Thyroid gland (tissue), 4 donors: ENCODE data around the gene PADI1. TPM values are rescaled to one million over a fixed set of nuclear protein-coding genes. Genes with fewer than 3 reads are reported as not detected.
A peak's percentile ranks its signal among the peaks of the same experiment; 100 is the strongest.

Source experiments
- DNase-seq, 2 donors: peaks; one replicate each; pipeline ENCODE4 v3.0.0-alpha.2; 2019
- H3K27ac ChIP-seq, 3 donors: fragments of 200-600 bp; sonication (generic); 1 replicate in 2 of 3; 2 replicates in 1 of 3; pipeline ENCODE4 v1.5.1; 2016 to 2019; ENCODE audit warnings: mild to moderate bottlenecking in 1 of 3, moderate library complexity in 1 of 3
- H3K27me3 ChIP-seq: fragments of 200-600 bp; sonication (generic); one replicate; pipeline ENCODE4 v1.5.1; 2019
- H3K36me3 ChIP-seq, 2 donors: fragments of 200-600 bp; sonication (generic); one replicate each; pipeline ENCODE4 v1.5.1; 2016 to 2019
- H3K4me1 ChIP-seq, 2 donors: fragments of 200-600 bp; sonication (generic); one replicate each; pipeline ENCODE4 v1.5.1; 2017 to 2019
- H3K4me3 ChIP-seq, 3 donors: fragments of 200-600 bp; sonication (generic); replicated peaks in 1 of 3; 1 replicate in 2 of 3; 2 replicates in 1 of 3; pipeline ENCODE4 v1.5.1; 2016; ENCODE audit warnings: mild to moderate bottlenecking in 1 of 3
- H3K9me3 ChIP-seq: fragments of 200-600 bp; sonication (generic); one replicate; pipeline ENCODE4 v1.5.1; 2017
- CTCF ChIP-seq, 6 experiments: fragments of 200-600 bp in 3 of 6; fragments of 450-650 bp in 3 of 6; sonication (generic) in 3 of 6; IDR thresholded peaks; one replicate each; pipeline ENCODE4 v1.5.1; 2016 to 2019; ENCODE audit warnings: antibody characterized with exemption in 6 of 6, mild to moderate bottlenecking in 2 of 6, inconsistent platforms in 1 of 6, moderate library complexity in 1 of 6
- POLR2A ChIP-seq, 2 donors: fragments of 450-650 bp; IDR thresholded peaks; one replicate each; pipeline ENCODE4 v1.6.1; 2017; ENCODE audit warnings: antibody characterized with exemption in 2 of 2, mild to moderate bottlenecking in 2 of 2, moderate library complexity in 1 of 2
- WGBS, 2 donors: methylation state at CpG; one replicate each; pipeline ENCODE4 v1.1.5; 2017; 5-methylcytosine and 5-hydroxymethylcytosine counted together
- intact Hi-C: fragments of 100-400 bp; cut with DNase I; formaldehyde crosslinking; loops from one replicate; pipeline ENCODE4 v1.15.1; 2023
- total RNA-seq, 4 donors: library from RNA; depleted of rRNA; stranded (reverse); fragments of >200 nt; gene quantifications; one replicate each; pipeline ENCODE4 v1.2.3, GENCODE V29; 2016

PADI1 gene
- total RNA-seq, 4 donors from 2014 or later, result not detected

- WGBS, 2 donors, result 75 to 83% methylated on average over 5 to 6 of the region's 6 CpGs
- Histone ChIP-seq H3K27me3 (no peaks in the 10 kb centered on the region), H3K9me3 (no peaks in the 10 kb centered on the region), H3K4me1 (no peaks in the 10 kb centered on the region), H3K4me3 (no peak overlapping the region), H3K27ac (no peak overlapping the region), H3K36me3 (no peaks in the 10 kb centered on the region)
- no peak for DNase-seq
- intact Hi-C loops, result no loop called here
- no peak for TF ChIP-seq POLR2A (IDR thresholded peaks at IDR 0.05)
These were observed 67.1 kb downstream of the PADI1 start for GRCh38 chr1:17272066-17272465.

GRCh38 chr1:17272646-17273045, 67.7 kb downstream of the PADI1 start:
- 42 to 77% methylated on average over 3 to 4 of the region's 4 CpGs for WGBS, 2 donors
- intact Hi-C loops, result no loop called here
- no peaks in the 10 kb centered on the region for H3K36me3 ChIP-seq
- DNase-seq, result no peak
- H3K4me1 ChIP-seq, result no peaks in the 10 kb centered on the region
- TF ChIP-seq CTCF (IDR thresholded peaks at IDR 0.05) (no peak), POLR2A (IDR thresholded peaks at IDR 0.05) (no peak)
- H3K4me3 ChIP-seq, result no peak overlapping the region
- no peak overlapping the region for H3K27ac ChIP-seq
- H3K27me3 ChIP-seq, result no peaks in the 10 kb centered on the region
- no peaks in the 10 kb centered on the region for H3K9me3 ChIP-seq

DNA sequence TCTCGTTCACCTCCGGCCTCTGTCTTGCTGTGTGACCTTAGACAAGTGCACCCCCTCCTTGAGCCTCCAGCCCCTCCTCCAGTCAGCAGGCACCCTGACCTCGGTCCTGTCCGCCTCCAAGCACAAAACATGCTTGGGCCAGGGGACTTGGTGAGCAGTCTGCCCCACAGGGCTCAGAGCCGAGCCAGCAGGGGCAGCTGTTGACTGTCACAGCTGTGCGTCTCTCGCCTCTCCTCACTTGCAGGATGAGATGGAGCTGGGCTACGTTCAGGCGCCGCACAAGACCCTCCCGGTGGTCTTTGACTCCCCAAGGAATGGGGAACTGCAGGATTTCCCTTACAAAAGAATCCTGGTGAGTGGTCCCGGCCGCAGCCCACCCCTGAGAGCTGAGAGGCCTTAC, 68.2 kb downstream of the PADI1 start:
- intact Hi-C loops, result no loop called here
- Histone ChIP-seq H3K4me1 (no peaks in the 10 kb centered on the region), H3K27me3 (no peaks in the 10 kb centered on the region), H3K4me3 (no peak overlapping the region), H3K9me3 (no peaks in the 10 kb centered on the region), H3K36me3 (no peaks in the 10 kb centered on the region), H3K27ac (no peak overlapping the region)
- DNase-seq, result no peak
- no peak for TF ChIP-seq POLR2A (IDR thresholded peaks at IDR 0.05)
- TF ChIP-seq CTCF (IDR thresholded peaks at IDR 0.05), result no peak
- 58 to 78% methylated on average over 5 to 11 of the region's 13 CpGs for WGBS, 2 donors

DNA sequence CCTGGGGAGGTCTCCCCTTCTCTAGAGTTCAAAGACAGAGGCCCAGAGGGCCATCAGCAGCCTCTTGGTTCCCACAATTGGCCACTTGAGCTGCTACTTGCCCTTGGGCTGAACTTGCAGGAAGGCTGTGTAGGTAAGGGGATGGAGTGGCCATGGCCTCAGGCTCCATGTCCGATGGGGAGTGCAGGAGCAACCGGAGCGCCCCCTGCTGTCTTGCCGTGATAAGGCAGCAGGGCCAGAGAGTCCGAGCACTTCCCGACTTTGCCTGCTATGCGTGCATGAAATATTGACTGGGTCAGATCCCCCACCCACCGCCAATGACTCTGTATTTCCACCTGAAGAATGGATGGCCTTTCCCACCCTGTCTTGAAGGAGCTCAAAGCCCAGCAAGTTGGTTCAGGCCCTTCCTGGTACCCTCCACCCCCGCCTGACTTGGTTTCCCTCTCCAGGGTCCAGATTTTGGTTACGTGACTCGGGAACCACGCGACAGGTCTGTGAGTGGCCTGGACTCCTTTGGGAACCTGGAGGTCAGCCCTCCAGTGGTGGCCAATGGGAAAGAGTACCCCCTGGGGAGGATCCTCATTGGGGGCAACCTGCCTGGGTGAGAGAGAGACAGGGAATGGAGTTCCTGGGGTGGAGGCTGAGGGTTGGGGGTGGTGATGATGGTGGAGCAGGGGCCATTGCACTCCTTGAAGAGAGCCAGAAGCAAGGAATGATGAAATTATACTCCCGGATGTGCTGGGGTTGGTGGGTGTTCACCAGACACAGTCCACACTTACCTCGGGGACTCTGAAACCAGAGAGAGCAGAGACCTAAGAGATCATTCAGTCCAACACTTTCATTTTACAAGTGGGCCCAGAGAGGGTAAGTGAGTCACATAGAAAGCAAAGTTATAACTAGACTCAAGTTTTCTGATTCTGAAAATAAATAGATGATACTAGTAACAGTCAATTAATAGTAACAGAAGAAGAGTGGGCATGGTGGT, 69.5 kb downstream of the PADI1 start:
- intact Hi-C loops, result no loop called here
- TF ChIP-seq CTCF (IDR thresholded peaks at IDR 0.05) (peak in 2 of 6 experiments; percentile 21 to 28), POLR2A (IDR thresholded peaks at IDR 0.05) (no peak)
- peak; percentile 8 to 9 for DNase-seq
- H3K9me3 ChIP-seq, result no peaks in the 10 kb centered on the region
- H3K27me3 ChIP-seq, result no peaks in the 10 kb centered on the region
- no peaks in the 10 kb centered on the region for H3K4me1 ChIP-seq
- no peaks in the 10 kb centered on the region for H3K36me3 ChIP-seq
- 53 to 57% methylated on average over 4 to 15 of the region's 15 CpGs for WGBS, 2 donors
- no peak overlapping the region for H3K27ac ChIP-seq
- H3K4me3 ChIP-seq, result no peak overlapping the region

GRCh38 chr1:17276568-17276967, 71.6 kb downstream of the PADI1 start:
- TF ChIP-seq POLR2A (IDR thresholded peaks at IDR 0.05), result no peak
- TF ChIP-seq CTCF (IDR thresholded peaks at IDR 0.05), result no peak
- Histone ChIP-seq H3K27me3 (no peaks in the 10 kb centered on the region), H3K27ac (no peak overlapping the region), H3K4me1 (no peaks in the 10 kb centered on the region), H3K4me3 (no peak overlapping the region), H3K9me3 (no peaks in the 10 kb centered on the region), H3K36me3 (no peaks in the 10 kb centered on the region)
- no peak for DNase-seq
- intact Hi-C loops, result no loop called here
- WGBS, 2 donors, result 45 to 50% methylated on average over 10 to 11 of the region's 11 CpGs
